Omental fat pad (tissue), 4 donors: Measurements from ENCODE around the gene EN2. TPM values are rescaled to one million over a fixed set of nuclear protein-coding genes. Genes with fewer than 3 reads are reported as not detected.

Experiments used
- ATAC-seq: fragments of 150-250 bp; one replicate; pipeline ENCODE4 v1.9.1; 2016; ENCODE audit warnings: mild to moderate bottlenecking, moderate library complexity; ENCODE audit not compliant: low FRiP score
- DNase-seq: peaks from one replicate; pipeline ENCODE4 v3.0.0-alpha.2; 2019; ENCODE audit warnings: low spot score
- CTCF ChIP-seq, 3 donors: fragments of 450-650 bp; IDR thresholded peaks; one replicate each; pipeline ENCODE4 v1.5.1; 2016 to 2017; ENCODE audit warnings: antibody characterized with exemption in 3 of 3, mild to moderate bottlenecking in 3 of 3, moderate library complexity in 2 of 3
- total RNA-seq, 4 donors: library from RNA; depleted of rRNA; stranded (reverse); fragments of >200 nt; gene quantifications; one replicate each; pipeline ENCODE4 v1.1.0, GENCODE V29; 2016

Gene EN2
- total RNA-seq, 4 donors from 2014 or later: 0.09 to 0.12 TPM; not detected in 2

GRCh38 chr7:155431711-155432110, 26.2 kb upstream of the EN2 start:
- TF ChIP-seq CTCF (IDR thresholded peaks at IDR 0.05): no peak
- DNase-seq (no peak), ATAC-seq (no peak)

- no peak for TF ChIP-seq CTCF (IDR thresholded peaks at IDR 0.05)
- DNase-seq: no peak
- no peak for ATAC-seq
These were observed 22.8 kb upstream of the EN2 start for GRCh38 chr7:155435110-155435509.

GRCh38 chr7:155437836-155438235, 20.1 kb upstream of the EN2 start:
- TF ChIP-seq CTCF (IDR thresholded peaks at IDR 0.05): no peak
- DNase-seq: no peak
- no peak for ATAC-seq

GRCh38 chr7:155438777-155439176, 19.2 kb upstream of the EN2 start:
- no peak for ATAC-seq
- no peak for TF ChIP-seq CTCF (IDR thresholded peaks at IDR 0.05)
- DNase-seq: no peak

- DNase-seq: no peak
These were observed 18.5 kb upstream of the EN2 start for GRCh38 chr7:155439311-155440017.

GRCh38 chr7:155440018-155440410, 17.9 kb upstream of the EN2 start:
- TF ChIP-seq CTCF (IDR thresholded peaks at IDR 0.05): no peak
- DNase-seq: no peak
- ATAC-seq: no peak

More at GRCh38 chr7:155439311-155440017, 18.5 kb upstream of the EN2 start:
- TF ChIP-seq CTCF (IDR thresholded peaks at IDR 0.05): no peak
- ATAC-seq: no peak

- no peak for DNase-seq
- no peak for ATAC-seq
- TF ChIP-seq CTCF (IDR thresholded peaks at IDR 0.05): no peak
These were observed 16.1 kb upstream of the EN2 start for GRCh38 chr7:155441856-155442255.
